Endodermal cell (in vitro differentiated cells): ENCODE measurements around the gene MEOX1. TPM values are rescaled to one million over a fixed set of nuclear protein-coding genes. Genes with fewer than 3 reads are reported as not detected.

Experiments used
- DNase-seq: peaks from one replicate; pipeline ENCODE4 v3.0.0-alpha.2; 2017
- H3K27ac ChIP-seq: 2 replicates; pipeline ENCODE4 v1.5.1; 2013; ENCODE audit warnings: mild to moderate bottlenecking, low read depth, low read length, moderate library complexity
- H3K27me3 ChIP-seq: 2 replicates; pipeline ENCODE4 v1.6.1; 2013; ENCODE audit warnings: mild to moderate bottlenecking, low read length, moderate library complexity; ENCODE audit not compliant: insufficient read depth, control insufficient read depth, poor library complexity, severe bottlenecking
- H3K36me3 ChIP-seq: 2 replicates; pipeline ENCODE4 v1.7.0; 2013; ENCODE audit warnings: mild to moderate bottlenecking, low read length, moderate library complexity; ENCODE audit not compliant: control insufficient read depth, insufficient read depth
- H3K4me1 ChIP-seq: one replicate; pipeline ENCODE4 v1.7.0; 2013; ENCODE audit warnings: low read length; ENCODE audit not compliant: control insufficient read depth, insufficient read depth
- H3K4me3 ChIP-seq: 2 replicates; pipeline ENCODE4 v1.5.1; 2013; ENCODE audit warnings: mild to moderate bottlenecking, low read length, moderate library complexity
- H3K9ac ChIP-seq: 2 replicates; pipeline ENCODE4 v1.6.1; 2013; ENCODE audit warnings: mild to moderate bottlenecking, low read length, moderate library complexity; ENCODE audit not compliant: poor library complexity, severe bottlenecking; ENCODE audit errors: extremely low read depth
- H3K9me3 ChIP-seq: 2 replicates; pipeline ENCODE4 v1.6.1; 2013; ENCODE audit warnings: mild to moderate bottlenecking, low read length, moderate library complexity; ENCODE audit not compliant: control insufficient read depth
- H3K27ac Mint-ChIP-seq: 2 replicates; pipeline ENCODE4 v1.8.0; 2020; ENCODE audit warnings: mixed read lengths
- H3K27me3 Mint-ChIP-seq: 2 replicates; pipeline ENCODE4 v1.8.0; 2021; ENCODE audit warnings: mild to moderate bottlenecking, mixed read lengths; ENCODE audit not compliant: insufficient read depth
- H3K36me3 Mint-ChIP-seq: 2 replicates; pipeline ENCODE4 v1.8.0; 2020; ENCODE audit warnings: low read depth, mixed read lengths
- H3K4me1 Mint-ChIP-seq: 2 replicates; pipeline ENCODE4 v1.8.0; 2020; ENCODE audit warnings: mixed read lengths
- H3K4me3 Mint-ChIP-seq: 2 replicates; pipeline ENCODE4 v1.8.0; 2020; ENCODE audit warnings: mild to moderate bottlenecking, moderate library complexity, mixed read lengths
- H3K9me3 Mint-ChIP-seq: 2 replicates; pipeline ENCODE4 v1.8.0; 2020; ENCODE audit warnings: mild to moderate bottlenecking, mixed read lengths
- WGBS, 2 experiments: methylation state at CpG; one replicate each; pipeline versions ENCODE4 v1.1.5 to v1.1.7; 2013; ENCODE audit warnings: missing lambda C conversion rate in 2 of 2, mixed read lengths in 1 of 2; ENCODE audit not compliant: insufficient coverage in 1 of 2, insufficient read length in 1 of 2; 5-methylcytosine and 5-hydroxymethylcytosine counted together
- total RNA-seq, 2 donors: library from RNA; stranded (reverse); fragmentation: NEBNext Ultra II Directional in 1 of 2; extraction: Animal tissue kit (Norgen Biotek cat#: 25700) in 1 of 2; gene quantifications; 2 replicates in 1 of 2; 3 replicates in 1 of 2; pipeline ENCODE4 v1.2.1, GENCODE V29; 2021
- TF ChIP-seq, protein P1 (sequence below): fragments of 200-600 bp; sonication (generic); conservative IDR thresholded peaks from 2 replicates; pipeline ENCODE4 v1.5.0; 2021; ENCODE audit warnings: antibody characterized with exemption, mild to moderate bottlenecking

Gene MEOX1
- total RNA-seq, 2 donors from 2014 or later, result not detected

DNA sequence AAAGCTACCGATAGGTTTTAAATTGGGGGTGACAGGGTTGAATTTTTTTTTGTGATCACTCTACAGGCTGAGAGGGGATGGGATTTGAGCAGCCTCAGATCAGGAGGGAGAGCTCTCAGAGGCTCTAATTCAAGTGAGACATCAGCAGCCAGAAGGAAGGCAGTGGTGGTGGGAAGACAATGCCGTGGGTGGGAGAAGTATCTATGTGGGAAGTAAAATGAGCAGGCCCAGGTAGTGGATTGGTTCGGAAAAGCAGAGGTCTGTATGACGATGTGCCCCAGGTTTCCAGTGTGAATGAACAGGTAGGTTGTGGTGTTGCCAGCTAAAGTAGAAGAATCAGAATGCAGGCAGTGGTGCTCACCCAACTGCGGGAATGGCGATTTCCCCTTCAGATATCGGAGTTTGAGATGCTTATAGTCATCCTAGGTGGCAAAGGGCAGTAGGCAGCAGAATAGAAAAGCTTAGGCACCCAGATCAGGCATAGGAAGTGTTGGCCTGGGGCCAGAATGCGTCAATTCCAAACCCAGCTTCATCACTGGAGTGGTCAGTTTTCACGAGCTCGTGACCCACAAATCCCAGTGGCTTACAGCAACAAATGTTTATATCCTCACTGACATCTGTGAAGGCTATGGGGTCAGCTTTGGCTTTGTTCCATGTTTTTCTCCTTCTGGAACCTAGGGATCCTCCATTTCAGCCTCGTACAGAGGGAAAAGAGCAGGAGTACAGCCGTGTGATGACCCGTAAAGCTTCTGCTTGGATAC lies 24.0 kb downstream of the MEOX1 start:
- no peaks in the 10 kb centered on the region for H3K36me3 ChIP-seq
- no peak overlapping the region for H3K9ac ChIP-seq
- 94% methylated on average over 11 to 13 of the region's 13 CpGs for WGBS, 2 experiments
- DNase-seq, result no peak
- no peak overlapping the region for H3K27ac ChIP-seq
- Mint-ChIP-seq H3K27me3 (peaks cover 8% of the 10 kb centered on the region), H3K4me1 (peaks cover 7% of the 10 kb centered on the region), H3K4me3 (no peak overlapping the region), H3K36me3 (no peaks in the 10 kb centered on the region), H3K27ac (no peak overlapping the region), H3K9me3 (no peaks in the 10 kb centered on the region)
- no peak overlapping the region for H3K4me3 ChIP-seq
- H3K27me3 ChIP-seq, result no peaks in the 10 kb centered on the region
- H3K9me3 ChIP-seq, result no peaks in the 10 kb centered on the region
- H3K4me1 ChIP-seq, result no peaks in the 10 kb centered on the region
- TF ChIP-seq, protein P1, sequence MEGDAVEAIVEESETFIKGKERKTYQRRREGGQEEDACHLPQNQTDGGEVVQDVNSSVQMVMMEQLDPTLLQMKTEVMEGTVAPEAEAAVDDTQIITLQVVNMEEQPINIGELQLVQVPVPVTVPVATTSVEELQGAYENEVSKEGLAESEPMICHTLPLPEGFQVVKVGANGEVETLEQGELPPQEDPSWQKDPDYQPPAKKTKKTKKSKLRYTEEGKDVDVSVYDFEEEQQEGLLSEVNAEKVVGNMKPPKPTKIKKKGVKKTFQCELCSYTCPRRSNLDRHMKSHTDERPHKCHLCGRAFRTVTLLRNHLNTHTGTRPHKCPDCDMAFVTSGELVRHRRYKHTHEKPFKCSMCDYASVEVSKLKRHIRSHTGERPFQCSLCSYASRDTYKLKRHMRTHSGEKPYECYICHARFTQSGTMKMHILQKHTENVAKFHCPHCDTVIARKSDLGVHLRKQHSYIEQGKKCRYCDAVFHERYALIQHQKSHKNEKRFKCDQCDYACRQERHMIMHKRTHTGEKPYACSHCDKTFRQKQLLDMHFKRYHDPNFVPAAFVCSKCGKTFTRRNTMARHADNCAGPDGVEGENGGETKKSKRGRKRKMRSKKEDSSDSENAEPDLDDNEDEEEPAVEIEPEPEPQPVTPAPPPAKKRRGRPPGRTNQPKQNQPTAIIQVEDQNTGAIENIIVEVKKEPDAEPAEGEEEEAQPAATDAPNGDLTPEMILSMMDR, result no peak

DNA sequence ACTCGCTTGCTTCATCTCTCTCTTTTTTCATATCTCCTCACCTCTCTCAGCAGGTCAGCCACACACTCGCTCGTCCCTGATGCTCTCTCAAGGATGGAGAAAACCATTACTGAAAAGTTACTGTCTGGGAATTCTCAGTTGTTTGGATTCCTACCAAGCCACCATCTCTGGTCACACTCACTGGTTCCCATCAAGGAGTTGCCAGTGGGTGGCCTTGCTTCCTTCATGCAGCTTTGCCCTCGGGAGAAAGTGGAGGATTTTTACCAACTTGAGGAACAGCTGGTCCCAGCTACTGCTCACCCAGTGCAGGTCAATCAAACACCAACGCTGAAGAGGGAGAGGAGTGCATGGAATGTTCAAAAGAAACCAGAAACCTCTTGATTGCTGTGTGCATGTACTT lies 25.3 kb downstream of the MEOX1 start:
- H3K4me1 Mint-ChIP-seq, result peaks cover 11% of the 10 kb centered on the region
- no peak overlapping the region for H3K27ac ChIP-seq
- no peaks in the 10 kb centered on the region for H3K36me3 Mint-ChIP-seq
- TF ChIP-seq, protein P1, result no peak
- no peaks in the 10 kb centered on the region for H3K27me3 ChIP-seq
- H3K36me3 ChIP-seq, result no peaks in the 10 kb centered on the region
- H3K4me3 Mint-ChIP-seq, result no peak overlapping the region
- H3K9me3 ChIP-seq, result no peaks in the 10 kb centered on the region
- H3K27ac Mint-ChIP-seq, result no peak overlapping the region
- 90 to 100% methylated on average over 3 to 5 of the region's 5 CpGs for WGBS, 2 experiments
- DNase-seq, result no peak
- H3K4me1 ChIP-seq, result no peaks in the 10 kb centered on the region
- peaks cover 6% of the 10 kb centered on the region for H3K27me3 Mint-ChIP-seq
- no peak overlapping the region for H3K4me3 ChIP-seq
- H3K9me3 Mint-ChIP-seq, result no peaks in the 10 kb centered on the region
- no peak overlapping the region for H3K9ac ChIP-seq

DNA sequence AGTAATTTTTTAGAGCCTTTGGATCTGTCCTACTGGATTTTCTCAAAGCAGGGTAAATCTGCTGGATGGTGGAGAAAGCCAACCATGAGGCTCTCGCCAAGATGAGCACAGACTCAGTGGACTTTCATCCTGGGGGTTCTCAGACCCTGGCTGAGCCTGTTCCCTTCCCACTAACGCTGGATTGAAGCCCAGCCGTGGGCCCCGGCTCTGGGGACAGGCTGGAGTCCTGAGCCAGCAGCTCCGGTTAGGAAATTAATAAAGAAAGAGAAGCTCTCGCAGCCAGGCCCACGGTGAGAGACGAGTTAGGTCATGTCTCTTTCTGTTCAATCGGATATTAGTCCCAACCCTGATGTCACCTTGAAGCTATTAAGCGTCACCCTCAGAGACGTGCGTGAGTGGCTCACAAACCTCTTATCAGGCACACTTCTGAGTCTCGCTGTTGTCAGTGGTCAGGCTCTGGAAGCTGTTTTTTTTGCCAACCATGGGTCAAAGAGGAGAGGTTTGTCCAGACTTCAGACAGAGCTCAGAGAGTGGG lies 27.1 kb downstream of the MEOX1 start:
- DNase-seq, result no peak
- Mint-ChIP-seq H3K27ac (no peak overlapping the region), H3K4me3 (no peak overlapping the region), H3K27me3 (peaks cover 4% of the 10 kb centered on the region), H3K9me3 (no peaks in the 10 kb centered on the region), H3K36me3 (no peaks in the 10 kb centered on the region), H3K4me1 (peaks cover 11% of the 10 kb centered on the region)
- Histone ChIP-seq H3K4me3 (no peak overlapping the region), H3K27me3 (no peaks in the 10 kb centered on the region), H3K9me3 (no peaks in the 10 kb centered on the region), H3K36me3 (no peaks in the 10 kb centered on the region), H3K27ac (no peak overlapping the region), H3K4me1 (no peaks in the 10 kb centered on the region), H3K9ac (no peak overlapping the region)
- WGBS, 2 experiments, result 91 to 94% methylated on average over 9 to 13 of the region's 13 CpGs
- TF ChIP-seq, protein P1, result no peak
